ENCODE measurements around the gene MAN2A2. TPM values are rescaled to one million over a fixed set of nuclear protein-coding genes. Genes with fewer than 3 reads are reported as not detected.
A peak's percentile ranks its signal among the peaks of the same experiment; 100 is the strongest.

MAN2A2 gene
- total RNA-seq, 1 experiment from 2014 or later = 64.9 TPM

DNA sequence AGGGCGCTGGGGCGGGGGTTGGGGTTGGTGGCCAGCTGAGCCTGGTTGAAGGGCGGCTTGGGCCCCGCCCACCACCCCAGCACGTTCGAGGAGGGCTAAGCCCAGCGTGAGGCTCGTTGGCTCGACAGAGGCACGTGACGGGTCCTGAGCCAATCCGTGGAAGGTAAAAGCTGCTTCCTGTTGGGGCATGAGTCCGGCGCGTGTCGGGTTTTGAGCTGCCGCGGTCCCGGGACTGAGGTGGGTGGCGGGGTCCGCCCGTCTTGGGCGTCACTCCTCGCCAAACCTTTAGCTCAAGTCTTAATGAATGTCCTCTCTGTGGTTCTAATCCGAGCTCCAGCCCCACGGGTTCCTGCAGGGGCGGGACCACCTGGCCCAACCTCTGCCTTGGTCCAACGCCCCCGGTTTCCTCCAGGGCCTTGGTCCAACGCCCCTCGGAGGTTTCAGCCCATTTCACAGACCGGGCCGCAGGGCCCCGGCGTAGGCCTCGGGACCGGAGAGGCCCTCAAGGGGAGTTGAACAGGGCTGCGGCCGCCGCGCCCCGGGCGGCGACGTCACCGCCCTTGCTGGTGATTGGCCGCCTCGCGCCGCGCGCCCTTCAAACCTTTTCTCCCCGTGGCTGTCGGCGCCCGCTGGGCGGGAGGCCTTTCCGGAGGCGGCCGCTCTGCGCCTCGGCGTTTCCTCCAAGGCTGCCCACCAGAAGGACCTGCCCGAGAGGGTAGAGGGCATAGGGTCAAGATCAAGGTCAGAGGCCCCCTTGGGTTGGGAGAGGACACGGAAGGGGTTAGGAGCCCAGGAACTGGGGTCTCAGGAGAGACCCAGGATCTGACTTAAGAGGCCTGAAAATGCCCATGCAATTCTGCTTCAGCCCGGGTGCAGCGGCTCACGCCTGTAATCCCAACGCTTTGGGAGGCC, 51.9 kb downstream of the MAN2A2 start, which contains the start of gene RCCD1:
RCCD1 (plus strand) TSS at position 173 of the 912 bp plus-strand sequence. CDS start 1,851 bp downstream, outside the sequence.
- Histone ChIP-seq H3K27me3 (replicated peaks; ENCODE audit: control insufficient read depth, insufficient read depth, low read length) (no peaks in the 10 kb centered on the region), H3K4me1 (peaks cover 4% of the 10 kb centered on the region), H3K4me3 (ENCODE audit: low read depth, low read length) (peak within 1 kb of the TSS; percentile 99), H3K9me3 (no peaks in the 10 kb centered on the region), H3K36me3 (ENCODE audit: control insufficient read depth, insufficient read depth, low read length) (peaks cover 1% of the 10 kb centered on the region)
- TF ChIP-seq, protein P1, sequence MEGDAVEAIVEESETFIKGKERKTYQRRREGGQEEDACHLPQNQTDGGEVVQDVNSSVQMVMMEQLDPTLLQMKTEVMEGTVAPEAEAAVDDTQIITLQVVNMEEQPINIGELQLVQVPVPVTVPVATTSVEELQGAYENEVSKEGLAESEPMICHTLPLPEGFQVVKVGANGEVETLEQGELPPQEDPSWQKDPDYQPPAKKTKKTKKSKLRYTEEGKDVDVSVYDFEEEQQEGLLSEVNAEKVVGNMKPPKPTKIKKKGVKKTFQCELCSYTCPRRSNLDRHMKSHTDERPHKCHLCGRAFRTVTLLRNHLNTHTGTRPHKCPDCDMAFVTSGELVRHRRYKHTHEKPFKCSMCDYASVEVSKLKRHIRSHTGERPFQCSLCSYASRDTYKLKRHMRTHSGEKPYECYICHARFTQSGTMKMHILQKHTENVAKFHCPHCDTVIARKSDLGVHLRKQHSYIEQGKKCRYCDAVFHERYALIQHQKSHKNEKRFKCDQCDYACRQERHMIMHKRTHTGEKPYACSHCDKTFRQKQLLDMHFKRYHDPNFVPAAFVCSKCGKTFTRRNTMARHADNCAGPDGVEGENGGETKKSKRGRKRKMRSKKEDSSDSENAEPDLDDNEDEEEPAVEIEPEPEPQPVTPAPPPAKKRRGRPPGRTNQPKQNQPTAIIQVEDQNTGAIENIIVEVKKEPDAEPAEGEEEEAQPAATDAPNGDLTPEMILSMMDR (IDR thresholded peaks at IDR 0.05; ENCODE audit: insufficient read depth in 1 of 2, low read depth in 1 of 2, low read length in 1 of 2, severe bottlenecking in 1 of 2, unreplicated experiment in 1 of 2) = no peak
- ChIA-PET POLR2A (interaction anchor here (0.5 to 2.1 kb wide), 13 partner anchors 12 to 1935 kb away, joined by 3 to 24 read pairs (median 4); partner anchors contain the start of genes BLM, HDDC3 and UNC45A), CTCF (interaction anchor here (0.6 to 2.5 kb wide), 7 partner anchors 20 to 317 kb away, joined by 3 to 12 read pairs (median 3); partner anchors contain the start of genes HDDC3 and UNC45A)
- Mint-ChIP-seq H3K4me3 (ENCODE audit: unreplicated experiment) (peak within 1 kb of the TSS; percentile 76), H3K36me3 (ENCODE audit: insufficient read depth, unreplicated experiment) (peaks cover 55% of the 10 kb centered on the region), H3K9me3 (ENCODE audit: unreplicated experiment) (no peaks in the 10 kb centered on the region), H3K4me1 (ENCODE audit: low read depth, unreplicated experiment) (peaks cover 9% of the 10 kb centered on the region), H3K27me3 (ENCODE audit: insufficient read depth, unreplicated experiment) (no peaks in the 10 kb centered on the region), H3K27ac (ENCODE audit: unreplicated experiment) (peak within 1 kb of the TSS; percentile 87)
- intact Hi-C loops (cut with micrococcal nuclease; ENCODE audit: unreplicated experiment) = loop anchor here (2.0 to 5.0 kb wide), 2 partner anchors 20 to 37 kb away; partner anchors contain the start of genes PRC1 and UNC45A
- DNase-seq = peak; percentile 96 to 97
- no TSS peak for BruUV-seq (replicated peaks)

DNA sequence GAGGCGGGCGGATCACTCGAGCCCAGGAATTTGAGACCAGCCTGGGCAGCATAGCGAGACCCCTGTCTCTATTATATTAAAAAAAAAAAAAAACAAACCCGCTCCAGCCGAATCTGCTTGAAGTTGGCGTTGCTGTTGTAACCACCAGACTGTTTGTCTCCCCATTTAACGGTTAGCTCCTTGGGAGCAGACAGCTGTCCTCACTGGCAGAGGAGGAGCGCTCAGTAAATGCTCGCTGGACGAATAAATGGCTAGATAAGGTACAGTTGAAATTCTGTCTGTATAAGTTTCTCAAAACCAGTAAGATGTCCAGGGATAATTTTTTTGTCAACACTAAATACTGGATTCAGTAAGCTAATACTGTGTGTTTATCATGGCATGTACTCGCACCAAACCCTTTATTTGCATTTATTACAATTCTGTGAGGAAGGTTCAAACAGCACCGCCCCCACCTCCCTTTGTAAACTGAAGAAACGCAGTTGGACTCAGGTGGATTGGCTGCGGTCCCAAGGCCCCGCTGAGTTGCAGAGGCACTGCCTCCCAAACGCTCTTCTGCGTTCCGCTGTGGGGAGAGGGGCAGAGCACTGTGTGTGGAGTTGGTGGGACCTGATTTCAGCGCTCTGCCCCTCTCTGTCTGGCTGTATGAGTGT, 52.6 kb downstream of the MAN2A2 start:
- Mint-ChIP-seq H3K4me3 (ENCODE audit: unreplicated experiment) (peak overlapping the region; percentile 76), H3K36me3 (ENCODE audit: insufficient read depth, unreplicated experiment) (peaks cover 53% of the 10 kb centered on the region), H3K9me3 (ENCODE audit: unreplicated experiment) (no peaks in the 10 kb centered on the region), H3K27ac (ENCODE audit: unreplicated experiment) (peak overlapping the region; percentile 87), H3K4me1 (ENCODE audit: low read depth, unreplicated experiment) (peaks cover 9% of the 10 kb centered on the region), H3K27me3 (ENCODE audit: insufficient read depth, unreplicated experiment) (no peaks in the 10 kb centered on the region)
- ChIA-PET POLR2A (interaction anchor here (0.5 to 0.7 kb wide), 2 partner anchors 13 to 39 kb away, joined by 4 read pairs; partner anchors contain the start of gene PRC1), CTCF (interaction anchor here (0.6 to 2.5 kb wide), 4 partner anchors 24 to 316 kb away, joined by 3 to 12 read pairs (median 3); partner anchors contain the start of gene HDDC3)
- Histone ChIP-seq H3K9me3 (no peaks in the 10 kb centered on the region), H3K27me3 (replicated peaks; ENCODE audit: control insufficient read depth, insufficient read depth, low read length) (no peaks in the 10 kb centered on the region), H3K4me3 (ENCODE audit: low read depth, low read length) (peak overlapping the region; percentile 99), H3K36me3 (ENCODE audit: control insufficient read depth, insufficient read depth, low read length) (peaks cover 1% of the 10 kb centered on the region), H3K4me1 (peaks cover 4% of the 10 kb centered on the region)
- no peak for DNase-seq
- TF ChIP-seq, protein P1 (IDR thresholded peaks at IDR 0.05; ENCODE audit: insufficient read depth in 1 of 2, low read depth in 1 of 2, low read length in 1 of 2, severe bottlenecking in 1 of 2, unreplicated experiment in 1 of 2) = no peak
- intact Hi-C loops (cut with micrococcal nuclease; ENCODE audit: unreplicated experiment) = loop anchor here (2.0 to 5.0 kb wide), 2 partner anchors 21 to 37 kb away; partner anchors contain the start of genes PRC1 and UNC45A
- TSS peak; percentile 62 for BruUV-seq (replicated peaks)

Measured in Caco-2 (cell line).